ENCODE data around the gene ZMYND19.

ZMYND19 gene

GRCh38 chr9:137581361-137582285, 8.7 kb downstream of the ZMYND19 start:
- H3K27me3 ChIP-seq (ENCODE audit: insufficient read depth, poor library complexity, severe bottlenecking), result no peaks in the 10 kb centered on the region
- H3K4me3 ChIP-seq (replicated peaks; ENCODE audit: insufficient read depth, low read length), result no peak overlapping the region
- H3K27ac ChIP-seq (replicated peaks), result no peak overlapping the region
- TF ChIP-seq CTCF (IDR thresholded peaks at IDR 0.05; ENCODE audit: insufficient read depth, low read length), result no peak
- no peak for TF ChIP-seq POLR2AphosphoS5 (IDR thresholded peaks at IDR 0.05; ENCODE audit: low read depth)
- no peak for TF ChIP-seq SPI1 (IDR thresholded peaks at IDR 0.05; ENCODE audit: borderline replicate concordance, low read depth)
- no peak for TF ChIP-seq GABPA (IDR thresholded peaks at IDR 0.05; ENCODE audit: low read depth)
- no peak for TF ChIP-seq REST (IDR thresholded peaks at IDR 0.05; ENCODE audit: insufficient replicate concordance, low read depth)
- no peak for DNase-seq (ENCODE audit: low read depth in 1 of 2, low spot score in 1 of 2)

- Histone ChIP-seq H3K27ac (replicated peaks) (no peak overlapping the region), H3K27me3 (ENCODE audit: insufficient read depth, poor library complexity, severe bottlenecking) (no peaks in the 10 kb centered on the region), H3K4me3 (replicated peaks; ENCODE audit: insufficient read depth, low read length) (no peak overlapping the region)
- no peak for TF ChIP-seq REST (IDR thresholded peaks at IDR 0.05; ENCODE audit: insufficient replicate concordance, low read depth)
- TF ChIP-seq POLR2AphosphoS5 (IDR thresholded peaks at IDR 0.05; ENCODE audit: low read depth), result 0 out of 2 replicates have a peak, but pooled peaks have one; percentile 3
- no peak for TF ChIP-seq CTCF (IDR thresholded peaks at IDR 0.05; ENCODE audit: insufficient read depth, low read length)
- no peak for DNase-seq (ENCODE audit: low read depth in 1 of 2, low spot score in 1 of 2)
Measured at GRCh38 chr9:137580954-137581322, 9.4 kb downstream of the ZMYND19 start.

GRCh38 chr9:137580209-137580953, 9.9 kb downstream of the ZMYND19 start:
- Histone ChIP-seq H3K4me3 (replicated peaks; ENCODE audit: insufficient read depth, low read length) (no peak overlapping the region), H3K27me3 (ENCODE audit: insufficient read depth, poor library complexity, severe bottlenecking) (no peaks in the 10 kb centered on the region), H3K27ac (replicated peaks) (no peak overlapping the region)
- DNase-seq (ENCODE audit: low read depth in 1 of 2, low spot score in 1 of 2), result no peak
- TF ChIP-seq POLR2AphosphoS5 (IDR thresholded peaks at IDR 0.05; ENCODE audit: low read depth) (peak; percentile 29; the same call in 1 of the 2 replicates), REST (IDR thresholded peaks at IDR 0.05; ENCODE audit: insufficient replicate concordance, low read depth) (no peak)
